BJ (cell line): ENCODE measurements around the gene GPR146. TPM values are rescaled to one million over a fixed set of nuclear protein-coding genes. Genes with fewer than 3 reads are reported as not detected.

Source experiments
- CTCF ChIA-PET: fragments of 350-600 bp; formaldehyde crosslinking; extraction: SDS; loops from one replicate; lab custom pipeline; 2021; ENCODE audit warnings: antibody characterized with exemption, inconsistent platforms; lab: Yijun Ruan, JAX
- POLR2A ChIA-PET: fragments of 300-600 bp; sonication (Branson Sonifier 250); formaldehyde crosslinking; extraction: SDS; loops from one replicate; lab custom pipeline; 2021; ENCODE audit warnings: antibody characterized with exemption; lab: Charles Lee
- DNase-seq: peaks from one replicate; pipeline ENCODE4 v3.0.0-alpha.2; 2011; ENCODE audit warnings: low read depth
- H3K27me3 ChIP-seq: 2 replicates; pipeline ENCODE4 v1.6.0; 2011; ENCODE audit warnings: low read length; ENCODE audit not compliant: control insufficient read depth, insufficient read depth
- H3K36me3 ChIP-seq: 2 replicates; pipeline ENCODE4 v1.5.1; 2011; ENCODE audit warnings: low read length; ENCODE audit not compliant: control insufficient read depth, insufficient read depth
- H3K4me3 ChIP-seq: 2 replicates; pipeline ENCODE4 v1.5.1; 2011; ENCODE audit warnings: low read depth, mild to moderate bottlenecking, control low read depth, low read length
- CTCF ChIP-seq: IDR thresholded peaks from 2 replicates; pipeline ENCODE4 v1.5.1; 2011; ENCODE audit warnings: low read depth, mild to moderate bottlenecking, control low read depth, inconsistent platforms, low read length, moderate library complexity; ENCODE audit not compliant: insufficient read depth
- polyA plus RNA-seq: library from polyadenylated mRNA; depleted of rRNA; stranded (reverse); fragments of >200 nt; gene quantifications from 2 replicates; pipeline ENCODE4 v1.2.3, GENCODE V29; 2011

The GPR146 gene
- polyA plus RNA-seq, 1 experiment: 4.5 TPM

GRCh38 chr7:1060315-1061072 is 16.1 kb downstream of the GPR146 start:
- no peak overlapping the region for H3K4me3 ChIP-seq
- ChIA-PET POLR2A (no interaction called here), CTCF (interaction anchor here (0.6 to 3.5 kb wide), 8 partner anchors 13 to 116 kb away, joined by 3 to 48 read pairs (median 4); partner anchors contain the start of gene GPR146)
- H3K36me3 ChIP-seq: no peaks in the 10 kb centered on the region
- H3K27me3 ChIP-seq: no peaks in the 10 kb centered on the region
- no peak for DNase-seq
- TF ChIP-seq CTCF: no peak

- no peaks in the 10 kb centered on the region for H3K27me3 ChIP-seq
- TF ChIP-seq CTCF: no peak
- H3K36me3 ChIP-seq: no peaks in the 10 kb centered on the region
- ChIA-PET CTCF (interaction anchor here (0.7 to 3.5 kb wide), 4 partner anchors 12 to 72 kb away, joined by 3 to 48 read pairs (median 4); no protein-coding TSS in a partner anchor), POLR2A (no interaction called here)
- no peak for DNase-seq
- no peak overlapping the region for H3K4me3 ChIP-seq
Observed at GRCh38 chr7:1061180-1061579, 16.8 kb downstream of the GPR146 start.

GRCh38 chr7:1062296-1063294 is 18.2 kb downstream of the GPR146 start:
- POLR2A ChIA-PET: no interaction called here
- no peaks in the 10 kb centered on the region for H3K27me3 ChIP-seq
- H3K36me3 ChIP-seq: no peaks in the 10 kb centered on the region
- CTCF ChIA-PET: interaction anchor here (3.5 kb wide), 1 partner anchor 69 kb away, joined by 48 read pairs; no protein-coding TSS in a partner anchor
- no peak for TF ChIP-seq CTCF
- DNase-seq: no peak
- no peak overlapping the region for H3K4me3 ChIP-seq

- no peak for TF ChIP-seq CTCF
Observed at GRCh38 chr7:1063361-1063760, 19.0 kb downstream of the GPR146 start.

More at GRCh38 chr7:1063361-1063760, 19.0 kb downstream of the GPR146 start:
- ChIA-PET POLR2A (no interaction called here), CTCF (interaction anchor here (1.2 to 4.2 kb wide), 3 partner anchors 19 to 70 kb away, joined by 3 to 367 read pairs (median 48); partner anchors contain the start of gene GPR146)
- no peaks in the 10 kb centered on the region for H3K36me3 ChIP-seq
- DNase-seq: no peak
- H3K27me3 ChIP-seq: no peaks in the 10 kb centered on the region
- no peak overlapping the region for H3K4me3 ChIP-seq
